Endothelial cell of umbilical vein (primary cell): ENCODE data around the gene MIEF1. TPM values are rescaled to one million over a fixed set of nuclear protein-coding genes. Genes with fewer than 3 reads are reported as not detected.

Experiments
- BruUV-seq: library from RNA; stranded (reverse); fragments of 400-500 nt; replicated peaks from 2 replicates; lab custom pipeline; 2021; lab: Mats Ljungman, UMichigan
- CTCF ChIA-PET: fragments of 300-600, 350-600 bp; sonication (Branson Sonifier 250); formaldehyde crosslinking; loops from one replicate; lab custom pipeline; 2021; ENCODE audit warnings: antibody characterized with exemption, inconsistent platforms; lab: Charles Lee
- POLR2A ChIA-PET: fragments of 300-600, 350-600 bp; sonication (Branson Sonifier 250); formaldehyde crosslinking; loops from one replicate; lab custom pipeline; 2021; ENCODE audit warnings: antibody characterized with exemption, inconsistent platforms; lab: Charles Lee
- DNase-seq: peaks from one replicate; pipeline ENCODE4 v3.0.0-alpha.2; 2011; ENCODE audit warnings: low read depth, low spot score
- FAIRE-seq: peaks from 2 replicates; lab custom pipeline; 2011; peaks lifted over from hg19 to GRCh38; lab: Jason Lieb, UNC
- H2AFZ ChIP-seq: 2 replicates; pipeline ENCODE4 v1.6.0; 2012; ENCODE audit warnings: low read depth, low read length, control low read depth, inconsistent platforms
- H3K27ac ChIP-seq: 2 replicates; pipeline ENCODE4 v1.5.1; 2011; ENCODE audit warnings: low read depth, mild to moderate bottlenecking, control low read depth, low read length, moderate library complexity; ENCODE audit not compliant: insufficient read depth
- H3K27me3 ChIP-seq, 2 experiments: 2 replicates each; pipeline versions ENCODE4 v1.6.0 to v1.6.1; 2011; ENCODE audit warnings: low read length in 2 of 2, mixed read lengths in 1 of 2; ENCODE audit not compliant: control insufficient read depth in 2 of 2, insufficient read depth in 2 of 2
- H3K36me3 ChIP-seq, 2 experiments: 2 replicates in 1 of 2; 3 replicates in 1 of 2; pipeline ENCODE4 v1.5.1; 2011; ENCODE audit warnings: low read length in 2 of 2, mild to moderate bottlenecking in 1 of 2, moderate library complexity in 1 of 2; ENCODE audit not compliant: control insufficient read depth in 2 of 2, insufficient read depth in 2 of 2; ENCODE audit errors: extremely low read depth in 1 of 2
- H3K4me1 ChIP-seq: 3 replicates; pipeline ENCODE4 v1.5.1; 2011; ENCODE audit warnings: mild to moderate bottlenecking, low read length; ENCODE audit not compliant: control insufficient read depth, insufficient read depth; ENCODE audit errors: extremely low read depth
- H3K4me2 ChIP-seq: 2 replicates; pipeline ENCODE4 v1.6.1; 2011; ENCODE audit warnings: low read length, control low read depth, mixed read lengths; ENCODE audit not compliant: insufficient read depth
- H3K4me3 ChIP-seq, 3 experiments: fragments of 200-600 bp in 1 of 3; sonication (generic), shearing (Covaris generic) in 1 of 3; replicated peaks in 1 of 3; 2 replicates each; pipeline ENCODE4 v1.5.1; 2011 to 2016; ENCODE audit warnings: control low read depth in 3 of 3, low read length in 3 of 3, mild to moderate bottlenecking in 2 of 3, inconsistent platforms in 1 of 3, low read depth in 1 of 3, moderate library complexity in 1 of 3; ENCODE audit not compliant: insufficient read depth in 1 of 3
- H3K79me2 ChIP-seq: 2 replicates; pipeline ENCODE4 v1.6.0; 2012; ENCODE audit warnings: low read length, inconsistent platforms; ENCODE audit not compliant: control insufficient read depth, insufficient read depth
- H3K9ac ChIP-seq: replicated peaks from 2 replicates; pipeline ENCODE3; 2011; ENCODE audit warnings: low read length, control low read depth; ENCODE audit not compliant: insufficient read depth; ENCODE audit errors: extremely low read depth
- H3K9me1 ChIP-seq: replicated peaks from 3 replicates; pipeline ENCODE4 v1.6.0; 2011; ENCODE audit warnings: mild to moderate bottlenecking, low read length; ENCODE audit not compliant: control insufficient read depth, insufficient read depth; ENCODE audit errors: extremely low read depth
- H3K9me3 ChIP-seq: replicated peaks from 2 replicates; pipeline ENCODE4 v1.5.1; 2012; ENCODE audit warnings: low read length, inconsistent platforms; ENCODE audit not compliant: control insufficient read depth, insufficient read depth
- H4K20me1 ChIP-seq: replicated peaks from 2 replicates; pipeline ENCODE3; 2011; ENCODE audit warnings: mild to moderate bottlenecking, low read length; ENCODE audit not compliant: control insufficient read depth, insufficient read depth; ENCODE audit errors: extremely low read depth
- CTCF ChIP-seq, 2 donors: IDR thresholded peaks; 1 replicate in 1 of 2; 2 replicates in 1 of 2; pipeline ENCODE4 v1.5.1; 2011; ENCODE audit warnings: low read length in 2 of 2, mild to moderate bottlenecking in 2 of 2, moderate library complexity in 2 of 2, control low read depth in 1 of 2, inconsistent platforms in 1 of 2, low read depth in 1 of 2; ENCODE audit not compliant: insufficient read depth in 1 of 2; ENCODE audit errors: extremely low read depth in 1 of 2
- EZH2 ChIP-seq: IDR thresholded peaks from 2 replicates; pipeline ENCODE4 v1.6.1; 2012; ENCODE audit warnings: borderline replicate concordance, low read depth, mild to moderate bottlenecking, moderate library complexity, low read length, inconsistent platforms; ENCODE audit not compliant: severe bottlenecking
- FOS ChIP-seq: IDR thresholded peaks from 2 replicates; pipeline ENCODE4 v1.6.1; 2011; ENCODE audit warnings: mild to moderate bottlenecking, low read length, moderate library complexity, borderline replicate concordance; ENCODE audit not compliant: insufficient read depth
- GATA2 ChIP-seq: IDR thresholded peaks from 2 replicates; pipeline ENCODE4 v1.7.0; 2011; ENCODE audit warnings: low read depth, mild to moderate bottlenecking, moderate library complexity, mixed read lengths, low read length; ENCODE audit not compliant: insufficient read length, insufficient read depth
- JUN ChIP-seq: IDR thresholded peaks from 2 replicates; pipeline ENCODE4 v1.6.1; 2011; ENCODE audit warnings: borderline replicate concordance, low read depth; ENCODE audit not compliant: insufficient read length, insufficient read depth
- MAX ChIP-seq: IDR thresholded peaks from 2 replicates; pipeline ENCODE4 v1.6.1; 2011; ENCODE audit not compliant: insufficient read depth, insufficient read length
- MYC ChIP-seq: IDR thresholded peaks from one replicate; pipeline ENCODE4 v1.6.1; 2011; ENCODE audit warnings: mild to moderate bottlenecking, low read depth, low read length
- POLR2A ChIP-seq: IDR thresholded peaks from 2 replicates; pipeline ENCODE4 v1.6.1; 2012; ENCODE audit warnings: low read depth, mild to moderate bottlenecking, control low read depth, low read length
- POLR2AphosphoS5 ChIP-seq: IDR thresholded peaks from 2 replicates; pipeline ENCODE4 v1.6.1; 2012; ENCODE audit warnings: low read depth, mild to moderate bottlenecking, control low read depth, low read length, moderate library complexity; ENCODE audit not compliant: insufficient read depth
- dilution Hi-C: fragments of 300-500 bp; cut with MboI; formaldehyde crosslinking; loops from one replicate; pipeline ENCODE4 v1.15.0; 2019; ENCODE audit warnings: low sequenced_read_pairs; ENCODE audit not compliant: extremely low pct_ligation_motif_present
- intact Hi-C: fragments of 100-400 bp; cut with micrococcal nuclease; formaldehyde crosslinking; loops from one replicate; pipeline ENCODE4 v1.10.0; 2022
- polyA plus RNA-seq, 4 experiments: library from polyadenylated mRNA; depleted of rRNA in 3 of 4; stranded (reverse) in 3 of 4; unstranded in 1 of 4; fragments of >200 nt; gene quantifications; 2 replicates each; pipeline versions ENCODE4 v1.2.1 to v1.2.3, GENCODE V29; 2011 to 2012; ENCODE audit warnings: missing spikeins in 1 of 4
- total RNA-seq: library from RNA; stranded (reverse); gene quantifications from 2 replicates; pipeline ENCODE4 v1.2.3, GENCODE V29; 2021

Gene MIEF1
- total and polyA plus RNA-seq, 2 donors (not counting 3 experiments of a cell fraction or from before 2014, with no cell fraction given): 14.2 to 31.1 TPM

DNA sequence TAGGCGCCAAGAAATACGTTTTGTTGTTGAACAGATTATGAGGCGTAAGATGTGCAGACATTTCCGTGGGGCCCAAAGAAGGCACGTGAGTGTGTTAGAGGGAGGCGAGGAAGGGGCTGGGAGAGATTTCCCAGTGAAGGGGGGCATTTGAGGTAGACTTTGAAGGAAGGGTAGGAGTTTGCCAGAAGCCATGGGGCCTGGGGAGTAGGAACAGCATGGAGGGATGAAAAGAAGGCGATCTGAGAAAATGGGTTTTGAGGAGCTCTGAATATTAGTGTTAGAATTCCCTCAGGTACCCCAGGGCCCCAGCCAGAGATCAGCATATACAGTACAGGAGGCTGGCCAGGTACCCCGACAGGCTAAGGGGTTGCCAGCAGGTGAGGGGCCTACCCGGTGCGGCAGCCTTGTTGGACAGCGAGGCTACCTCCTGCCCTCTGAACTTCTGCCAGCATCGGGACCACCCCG lies 414 bp upstream of the MIEF1 start:
- Histone ChIP-seq H3K4me3 (peak overlapping the region in 2 of 3 experiments; percentile 51 to 76), H3K27me3 (peaks cover 0 to 3% of the 10 kb centered on the region in 2 experiments), H3K36me3 (peaks cover 6 to 13% of the 10 kb centered on the region in 2 experiments), H3K9ac (no peak overlapping the region), H3K27ac (no peak overlapping the region), H2AFZ (peak overlapping the region; percentile 80), H3K9me3 (no peaks in the 10 kb centered on the region), H4K20me1 (no peaks in the 10 kb centered on the region), H3K79me2 (peaks cover 32% of the 10 kb centered on the region), H3K9me1 (no peaks in the 10 kb centered on the region), H3K4me2 (peak overlapping the region; percentile 51), H3K4me1 (peaks cover 12% of the 10 kb centered on the region)
- TF ChIP-seq MYC (no peak), POLR2AphosphoS5 (no peak), JUN (no peak), MAX (no peak), POLR2A (no peak), EZH2 (no peak), CTCF (IDR thresholded peaks at IDR 0.05; ENCODE audit: extremely low read depth in 1 of 2, insufficient read depth in 1 of 2, low read depth in 1 of 2, low read length in 2 of 2) (no peak), GATA2 (no peak), FOS (no peak)
- FAIRE-seq (no peak), DNase-seq (no peak)
- intact Hi-C loops: loop anchor here (1.0 to 5.0 kb wide), 3 partner anchors 19 to 64 kb away; partner anchors contain the start of gene ATF4
- BruUV-seq: no TSS peak
- dilution Hi-C loops: no loop called here
- ChIA-PET POLR2A (interaction anchor here (0.7 to 1.6 kb wide), 5 partner anchors 15 to 183 kb away, joined by 3 to 12 read pairs (median 5); partner anchors contain the start of gene ATF4), CTCF (interaction anchor here (0.9 to 4.4 kb wide), 10 partner anchors 9 to 102 kb away, joined by 3 to 38 read pairs (median 8); partner anchors contain the start of genes ATF4 and TAB1)
